ENCODE measurements around the gene PIP5KL1. TPM values are rescaled to one million over a fixed set of nuclear protein-coding genes. Genes with fewer than 3 reads are reported as not detected.

Gene PIP5KL1
- total RNA-seq, 4 donors from 2014 or later, result 4.6 TPM; not detected in 3

DNA sequence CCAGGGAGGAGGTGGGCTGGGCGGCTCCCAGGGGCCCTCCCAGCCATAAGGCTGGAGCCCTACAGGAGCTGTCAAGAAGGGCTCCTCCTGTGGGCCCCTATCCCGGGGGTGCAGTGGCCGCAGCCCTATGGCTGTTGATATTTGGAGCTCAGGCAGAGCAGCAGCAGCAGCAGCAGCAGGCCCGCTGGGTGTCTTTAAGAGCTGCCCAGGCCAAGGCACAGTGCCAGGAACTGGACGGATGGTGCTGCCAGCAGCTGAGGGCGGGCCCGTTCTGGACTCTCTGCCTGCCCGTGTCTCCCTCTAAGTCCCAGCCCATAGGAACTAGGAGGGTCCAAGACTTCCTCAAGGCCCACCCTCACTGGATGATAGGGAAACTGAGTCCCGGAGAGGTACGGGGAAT lies 56.7 kb downstream of the PIP5KL1 start:
- in situ Hi-C loops (cut with MboI; ENCODE audit: low pct_ligation_motif_present in 1 of 4, low pct_unique_long_range_greater_than_20kb in 1 of 4, low sequenced_read_pairs in 3 of 4) (no loop called here), intact Hi-C loops (cut with DNase I; ENCODE audit: low total_unique reads) (loop anchor here (5.0 kb wide), 1 partner anchor 282 kb away; no protein-coding TSS in a partner anchor)
- DNase-seq, result peak; percentile 58
- no peak overlapping the region for H3K4me3 ChIP-seq
- H3K27ac ChIP-seq, result peak overlapping the region in 2 of 4 donors; percentile 15 to 90
- no peaks in the 10 kb centered on the region for H3K27me3 ChIP-seq
- H3K4me1 ChIP-seq, result peaks cover 37 to 44% (median 40%) of the 10 kb centered on the region in 4 donors
- no peaks in the 10 kb centered on the region for H3K9me3 ChIP-seq
- H3K36me3 ChIP-seq, result no peaks in the 10 kb centered on the region
- 40% methylated on average over 8 of the region's 10 CpGs; no CpG with 5 or more reads in 1 of the 2 donors for WGBS, 2 donors (ENCODE audit: low coverage in 1 of 2)
- no peak for TF ChIP-seq POLR2AphosphoS5 (IDR thresholded peaks at IDR 0.05)
- no peak for TF ChIP-seq POLR2A (IDR thresholded peaks at IDR 0.05)
- no peak for TF ChIP-seq EP300 (IDR thresholded peaks at IDR 0.05; ENCODE audit: low read depth)

GRCh38 chr9:127873223-127873691 lies 57.3 kb downstream of the PIP5KL1 start:
- in situ Hi-C loops (cut with MboI; ENCODE audit: low pct_ligation_motif_present in 1 of 4, low pct_unique_long_range_greater_than_20kb in 1 of 4, low sequenced_read_pairs in 3 of 4), result no loop called here
- Histone ChIP-seq H3K36me3 (no peaks in the 10 kb centered on the region), H3K4me3 (no peak overlapping the region), H3K4me1 (peaks cover 35 to 44% (median 40%) of the 10 kb centered on the region in 4 donors), H3K27me3 (no peaks in the 10 kb centered on the region), H3K9me3 (no peaks in the 10 kb centered on the region), H3K27ac (peak overlapping the region in 1 of 4 donors; percentile 90)
- no peak for TF ChIP-seq EP300 (IDR thresholded peaks at IDR 0.05; ENCODE audit: low read depth)
- no peak for TF ChIP-seq POLR2A (IDR thresholded peaks at IDR 0.05)
- TF ChIP-seq POLR2AphosphoS5 (IDR thresholded peaks at IDR 0.05), result no peak
- no peak for TF ChIP-seq CTCF (IDR thresholded peaks at IDR 0.05)
- intact Hi-C loops (cut with DNase I; ENCODE audit: low total_unique reads), result loop anchor here (5.0 kb wide), 1 partner anchor 281 kb away; no protein-coding TSS in a partner anchor
- no peak for DNase-seq
- 77 to 80% methylated on average over 1 to 19 of the region's 19 CpGs for WGBS, 2 donors (ENCODE audit: low coverage in 1 of 2)

DNA sequence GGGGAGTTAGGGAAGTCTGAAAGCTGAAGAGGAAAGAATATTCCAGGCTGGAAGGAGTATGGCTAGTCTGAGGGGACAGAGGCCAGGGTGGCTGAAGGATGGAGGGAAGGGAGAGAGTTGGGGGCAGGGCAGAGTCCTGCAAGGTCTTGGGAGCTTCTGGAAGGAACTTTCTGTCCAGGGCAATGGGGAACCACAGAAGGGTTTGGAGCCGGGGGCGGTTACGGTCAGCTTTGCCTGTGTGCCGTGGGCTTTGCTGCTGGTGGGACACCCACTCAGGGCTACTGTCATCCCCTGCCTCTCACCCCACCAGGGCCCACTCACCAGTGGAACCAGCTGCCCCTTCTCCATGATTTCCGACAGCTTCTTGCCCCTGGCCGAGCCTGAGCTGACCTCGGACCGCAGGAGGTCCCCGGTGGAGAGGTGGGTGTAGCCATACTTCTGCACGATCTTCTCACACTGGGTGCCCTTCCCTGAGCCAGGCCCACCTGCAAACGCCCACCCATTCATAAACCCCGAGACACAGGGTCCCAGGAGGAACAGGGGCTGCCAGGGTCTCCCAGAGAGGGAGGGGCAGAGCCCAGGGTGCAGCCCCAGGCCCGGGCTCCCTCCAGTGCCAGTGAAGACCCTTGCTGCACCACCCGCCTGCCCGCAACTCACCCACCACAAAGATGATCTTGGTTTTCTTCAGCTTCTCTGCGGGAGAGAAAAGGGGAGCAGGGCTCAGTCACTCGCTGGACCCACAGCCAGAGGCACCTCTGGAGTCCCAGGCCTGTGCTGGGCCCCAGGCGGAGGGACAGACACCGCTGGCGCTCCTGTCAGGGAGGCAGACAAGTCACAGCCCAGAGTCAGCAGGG lies 58.0 kb downstream of the PIP5KL1 start:
- DNase-seq, result no peak
- in situ Hi-C loops (cut with MboI; ENCODE audit: low pct_ligation_motif_present in 1 of 4, low pct_unique_long_range_greater_than_20kb in 1 of 4, low sequenced_read_pairs in 3 of 4), result no loop called here

GRCh38 chr9:127871531-127871930 lies 59.0 kb downstream of the PIP5KL1 start:
- Histone ChIP-seq H3K36me3 (no peaks in the 10 kb centered on the region), H3K9me3 (no peaks in the 10 kb centered on the region), H3K27me3 (no peaks in the 10 kb centered on the region), H3K4me3 (no peak overlapping the region), H3K4me1 (peaks cover 25 to 30% (median 27%) of the 10 kb centered on the region in 4 donors), H3K27ac (no peak overlapping the region)
- WGBS, 2 donors (ENCODE audit: low coverage in 1 of 2), result 88 to 100% methylated on average over 3 to 9 of the region's 9 CpGs
- in situ Hi-C loops (cut with MboI; ENCODE audit: low pct_ligation_motif_present in 1 of 4, low pct_unique_long_range_greater_than_20kb in 1 of 4, low sequenced_read_pairs in 3 of 4) (no loop called here), intact Hi-C loops (cut with DNase I; ENCODE audit: low total_unique reads) (loop anchor here (5.0 kb wide), 1 partner anchor 279 kb away; no protein-coding TSS in a partner anchor)
- TF ChIP-seq POLR2AphosphoS5 (IDR thresholded peaks at IDR 0.05) (no peak), POLR2A (IDR thresholded peaks at IDR 0.05) (no peak), EP300 (IDR thresholded peaks at IDR 0.05; ENCODE audit: low read depth) (no peak)
- DNase-seq, result no peak

More for the DNA sequence above, 58.0 kb downstream of the PIP5KL1 start:
- no peaks in the 10 kb centered on the region for H3K27me3 ChIP-seq
- TF ChIP-seq POLR2AphosphoS5 (IDR thresholded peaks at IDR 0.05), result no peak
- no peak for TF ChIP-seq EP300 (IDR thresholded peaks at IDR 0.05; ENCODE audit: low read depth)
- no peak for TF ChIP-seq POLR2A (IDR thresholded peaks at IDR 0.05)
- no peak for TF ChIP-seq CTCF (IDR thresholded peaks at IDR 0.05)
- WGBS, 2 donors (ENCODE audit: low coverage in 1 of 2), result 93% methylated on average over 19 of the region's 20 CpGs; no CpG with 5 or more reads in 1 of the 2 donors
- peaks cover 29 to 39% (median 35%) of the 10 kb centered on the region in 4 donors for H3K4me1 ChIP-seq
- no peak overlapping the region for H3K27ac ChIP-seq
- H3K9me3 ChIP-seq, result no peaks in the 10 kb centered on the region
- no peaks in the 10 kb centered on the region for H3K36me3 ChIP-seq
- intact Hi-C loops (cut with DNase I; ENCODE audit: low total_unique reads), result loop anchor here (5.0 kb wide), 1 partner anchor 280 kb away; no protein-coding TSS in a partner anchor
- H3K4me3 ChIP-seq, result no peak overlapping the region

DNA sequence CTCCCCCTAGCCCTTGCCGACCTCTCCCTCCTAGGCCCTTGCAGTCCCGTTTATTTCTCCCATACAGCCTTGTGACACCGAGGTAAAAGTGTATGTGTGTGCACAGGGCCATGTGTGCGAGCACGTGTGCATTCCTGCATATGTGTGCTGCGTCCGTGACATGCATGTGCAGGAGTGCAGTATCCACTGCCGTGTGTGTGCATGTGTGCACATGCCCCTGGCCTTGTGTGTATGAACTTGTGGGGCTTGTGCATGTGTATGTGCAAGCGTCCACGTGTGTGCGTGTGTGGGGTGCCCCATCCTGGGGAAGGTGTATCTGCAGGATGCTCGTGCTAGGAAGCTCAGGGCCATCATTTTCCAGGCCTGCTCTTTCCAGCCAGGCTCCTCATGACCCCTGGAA lies 59.7 kb downstream of the PIP5KL1 start:
- intact Hi-C loops (cut with DNase I; ENCODE audit: low total_unique reads) (loop anchor here (5.0 kb wide), 1 partner anchor 279 kb away; no protein-coding TSS in a partner anchor), in situ Hi-C loops (cut with MboI; ENCODE audit: low pct_ligation_motif_present in 1 of 4, low pct_unique_long_range_greater_than_20kb in 1 of 4, low sequenced_read_pairs in 3 of 4) (no loop called here)
- no peak overlapping the region for H3K4me3 ChIP-seq
- no peak overlapping the region for H3K27ac ChIP-seq
- H3K36me3 ChIP-seq, result no peaks in the 10 kb centered on the region
- WGBS, 2 donors (ENCODE audit: low coverage in 1 of 2), result 89% methylated on average over 12 of the region's 12 CpGs; no CpG with 5 or more reads in 1 of the 2 donors
- no peak for DNase-seq
- H3K9me3 ChIP-seq, result no peaks in the 10 kb centered on the region
- peaks cover 19 to 23% (median 20%) of the 10 kb centered on the region in 4 donors for H3K4me1 ChIP-seq
- no peaks in the 10 kb centered on the region for H3K27me3 ChIP-seq
- TF ChIP-seq POLR2AphosphoS5 (IDR thresholded peaks at IDR 0.05) (no peak), CTCF (IDR thresholded peaks at IDR 0.05) (no peak), POLR2A (IDR thresholded peaks at IDR 0.05) (no peak), EP300 (IDR thresholded peaks at IDR 0.05; ENCODE audit: low read depth) (no peak)
